Spleen (tissue), 7 donors: ENCODE results near the gene ZFYVE27.

Experiments used
- POLR2A ChIP-seq, 3 donors: fragments of 450-650 bp; IDR thresholded peaks; one replicate each; pipeline ENCODE4 v1.5.1; 2017; ENCODE audit warnings: antibody characterized with exemption in 3 of 3, mild to moderate bottlenecking in 1 of 3
- TF ChIP-seq, protein P1 (sequence below), 11 experiments: fragments of 200-600 bp in 7 of 11; fragments of 450-650 bp in 4 of 11; sonication (generic) in 4 of 11; IDR thresholded peaks in 8 of 11; conservative IDR thresholded peaks in 3 of 11; 1 replicate in 7 of 11; 2 replicates in 4 of 11; pipeline versions ENCODE4 v1.4.0 to v1.8.0; 2016 to 2021; ENCODE audit warnings: antibody characterized with exemption in 11 of 11, inconsistent platforms in 4 of 11, mild to moderate bottlenecking in 1 of 11
- donor health status: DM: no; HTN: no; CAD: no; lungs with moderate emphysema.
- donor health status: DM: no; HTN: no; CAD: no.
- donor health status: DM: no; HTN: no; CAD: no.

DNA sequence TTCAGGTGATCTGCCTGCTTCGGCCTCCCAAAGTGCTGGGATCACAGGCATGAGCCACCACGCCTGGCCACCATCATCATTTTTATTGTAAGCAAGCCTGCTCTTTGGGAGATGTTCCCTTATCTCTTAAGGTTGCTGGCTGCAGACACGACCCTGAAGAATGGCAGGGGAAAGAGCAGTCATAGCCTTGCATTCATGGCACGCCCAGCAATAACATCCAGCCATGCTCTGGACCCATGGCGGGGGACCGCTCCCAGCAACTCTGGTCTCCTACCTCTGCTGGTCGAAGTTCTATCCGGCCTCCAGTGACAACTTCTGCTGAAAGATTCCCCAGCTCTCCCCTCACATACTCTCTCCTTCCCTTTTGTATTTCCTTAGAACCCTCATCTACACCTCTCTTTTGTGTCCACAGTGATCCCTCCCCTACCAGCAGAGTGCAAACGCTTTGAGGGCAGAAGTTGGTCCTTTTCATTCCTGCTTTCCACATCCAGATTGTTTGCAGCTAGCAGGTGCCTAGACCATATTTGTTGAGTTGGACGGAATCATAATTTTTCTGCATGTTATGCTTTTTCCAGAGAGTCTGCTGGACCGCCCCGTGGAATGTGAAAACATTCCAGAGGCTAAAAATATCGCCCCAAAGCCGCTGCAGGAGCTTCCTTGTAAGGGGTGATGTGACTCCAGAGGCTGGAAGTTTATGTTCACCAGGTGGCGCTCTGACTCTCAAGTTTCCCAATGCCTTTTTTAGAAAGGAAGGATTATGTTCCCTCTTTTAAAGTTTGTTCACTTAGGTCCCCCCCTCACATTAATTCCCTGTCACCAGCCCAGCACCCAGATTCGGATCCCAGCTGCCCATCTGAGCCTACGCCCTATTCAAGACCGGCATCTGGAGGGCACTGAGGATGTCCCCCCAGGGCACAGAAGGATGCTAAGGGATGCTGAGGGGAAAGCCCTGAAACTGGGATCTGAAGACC lies 27.7 kb upstream of the ZFYVE27 start:
- TF ChIP-seq, protein P1, sequence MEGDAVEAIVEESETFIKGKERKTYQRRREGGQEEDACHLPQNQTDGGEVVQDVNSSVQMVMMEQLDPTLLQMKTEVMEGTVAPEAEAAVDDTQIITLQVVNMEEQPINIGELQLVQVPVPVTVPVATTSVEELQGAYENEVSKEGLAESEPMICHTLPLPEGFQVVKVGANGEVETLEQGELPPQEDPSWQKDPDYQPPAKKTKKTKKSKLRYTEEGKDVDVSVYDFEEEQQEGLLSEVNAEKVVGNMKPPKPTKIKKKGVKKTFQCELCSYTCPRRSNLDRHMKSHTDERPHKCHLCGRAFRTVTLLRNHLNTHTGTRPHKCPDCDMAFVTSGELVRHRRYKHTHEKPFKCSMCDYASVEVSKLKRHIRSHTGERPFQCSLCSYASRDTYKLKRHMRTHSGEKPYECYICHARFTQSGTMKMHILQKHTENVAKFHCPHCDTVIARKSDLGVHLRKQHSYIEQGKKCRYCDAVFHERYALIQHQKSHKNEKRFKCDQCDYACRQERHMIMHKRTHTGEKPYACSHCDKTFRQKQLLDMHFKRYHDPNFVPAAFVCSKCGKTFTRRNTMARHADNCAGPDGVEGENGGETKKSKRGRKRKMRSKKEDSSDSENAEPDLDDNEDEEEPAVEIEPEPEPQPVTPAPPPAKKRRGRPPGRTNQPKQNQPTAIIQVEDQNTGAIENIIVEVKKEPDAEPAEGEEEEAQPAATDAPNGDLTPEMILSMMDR (IDR thresholded peaks at IDR 0.05 in 8 of 11, conservative IDR thresholded peaks at IDR 0.05 in 3 of 11) = peak in 10 of 11 experiments; percentile 18 to 72 (median 50)
- no peak for TF ChIP-seq POLR2A (IDR thresholded peaks at IDR 0.05)
